HG03159 (cell line): ENCODE results near the gene PDCD1.

Source experiments
- ATAC-seq: cut with Tn5 transposase; IDR thresholded peaks from one replicate; pipeline ENCODE4 v1.9.1; 2021; ENCODE audit warnings: mild to moderate bottlenecking, moderate library complexity; ENCODE audit not compliant: unreplicated experiment

The PDCD1 gene

DNA sequence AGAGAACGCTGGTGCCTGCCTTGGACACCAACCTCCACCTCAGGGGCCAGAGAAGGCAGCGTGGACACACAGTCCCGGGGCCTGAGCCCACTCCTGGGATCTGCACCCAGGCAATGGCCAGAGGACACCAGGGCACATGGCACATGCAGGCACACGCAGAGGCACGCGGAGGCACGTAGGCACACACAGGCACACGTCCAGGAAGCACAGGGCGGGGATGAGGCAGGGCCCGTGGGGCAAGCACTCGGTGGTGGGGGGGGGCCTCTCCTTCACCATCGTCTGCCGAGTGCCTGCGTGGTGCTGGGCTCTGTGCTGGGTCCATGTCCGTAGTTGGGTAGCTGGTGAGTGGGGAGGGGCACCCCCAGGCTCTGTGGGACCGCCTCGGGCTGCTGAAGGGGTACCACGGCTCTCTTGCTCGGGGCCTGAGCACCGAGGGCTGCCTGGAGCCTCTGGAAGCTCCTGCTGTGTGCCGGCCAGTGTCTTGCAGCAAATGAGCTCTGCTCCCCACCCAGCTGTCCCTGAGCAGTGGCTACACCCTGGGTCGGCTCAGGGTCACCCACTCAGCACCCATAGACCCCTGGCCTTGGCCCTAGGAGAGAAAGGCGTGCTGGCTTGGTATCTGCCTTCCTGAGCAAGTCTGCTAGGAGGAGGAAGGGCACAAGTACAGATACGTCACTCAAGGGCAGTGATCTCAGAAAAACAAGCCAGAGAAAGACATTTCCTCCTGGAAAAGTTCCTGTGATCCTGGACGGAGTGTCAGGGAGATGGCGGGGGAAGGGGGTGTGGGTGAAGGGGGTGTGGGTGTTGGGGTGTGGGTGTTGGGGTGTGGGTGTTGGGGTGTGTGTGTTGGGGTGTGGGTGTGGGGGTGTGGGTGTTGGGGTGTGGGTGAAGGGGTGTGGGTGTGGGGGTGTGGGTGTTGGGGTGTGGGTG lies 37.3 kb upstream of the PDCD1 start:
- no peak for ATAC-seq

DNA sequence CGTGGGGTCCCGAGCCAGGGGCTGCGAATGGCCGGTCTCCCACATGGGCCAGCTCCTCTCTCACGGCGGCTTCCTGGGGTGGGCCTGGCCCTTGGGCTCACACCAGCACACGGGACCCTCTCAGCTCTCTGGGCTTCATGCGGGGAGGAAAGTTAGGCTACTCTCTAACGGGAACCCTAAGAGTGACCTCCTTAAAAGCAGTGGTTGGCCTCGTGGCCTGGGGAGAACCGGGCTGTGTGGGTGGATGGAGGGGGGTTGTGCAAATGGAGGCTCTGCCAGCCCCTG lies 36.7 kb upstream of the PDCD1 start:
- no peak for ATAC-seq

DNA sequence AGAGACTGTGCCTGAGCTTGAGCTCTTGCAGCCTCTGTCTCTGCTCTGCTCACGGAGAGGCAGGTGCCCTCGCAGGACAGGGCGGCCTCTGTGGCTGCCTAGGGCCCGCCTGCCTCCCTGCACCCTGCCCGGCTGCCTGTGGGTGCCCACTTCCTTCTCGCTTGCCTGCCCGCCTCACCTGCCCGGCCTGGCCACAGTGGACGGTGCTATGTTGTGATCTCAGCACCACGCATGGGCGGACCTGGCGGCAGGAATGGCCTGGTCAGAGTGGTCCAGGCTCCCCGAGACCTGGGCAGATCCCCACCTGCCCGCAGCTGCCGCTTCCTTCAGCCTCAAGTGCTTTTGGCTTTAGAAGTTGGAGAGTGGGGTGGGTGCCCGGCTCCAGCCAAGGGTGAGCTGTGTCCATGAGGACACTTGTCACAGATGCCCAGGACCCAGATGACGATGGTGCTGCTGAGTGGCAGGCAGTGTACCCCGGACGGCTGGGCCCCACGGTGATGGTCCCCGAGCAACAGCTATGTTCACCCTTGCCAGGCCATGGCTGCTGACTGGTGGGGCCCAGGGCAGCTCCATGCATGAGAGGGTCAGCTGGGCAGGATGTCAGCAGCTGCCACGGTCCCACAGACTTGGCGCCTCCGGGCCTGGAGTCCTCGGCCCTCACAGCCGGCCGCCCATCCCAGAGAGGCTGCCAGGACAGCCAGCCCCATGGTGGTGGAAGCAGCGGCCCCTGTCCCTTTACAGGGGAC lies 36.2 kb upstream of the PDCD1 start:
- ATAC-seq = no peak

DNA sequence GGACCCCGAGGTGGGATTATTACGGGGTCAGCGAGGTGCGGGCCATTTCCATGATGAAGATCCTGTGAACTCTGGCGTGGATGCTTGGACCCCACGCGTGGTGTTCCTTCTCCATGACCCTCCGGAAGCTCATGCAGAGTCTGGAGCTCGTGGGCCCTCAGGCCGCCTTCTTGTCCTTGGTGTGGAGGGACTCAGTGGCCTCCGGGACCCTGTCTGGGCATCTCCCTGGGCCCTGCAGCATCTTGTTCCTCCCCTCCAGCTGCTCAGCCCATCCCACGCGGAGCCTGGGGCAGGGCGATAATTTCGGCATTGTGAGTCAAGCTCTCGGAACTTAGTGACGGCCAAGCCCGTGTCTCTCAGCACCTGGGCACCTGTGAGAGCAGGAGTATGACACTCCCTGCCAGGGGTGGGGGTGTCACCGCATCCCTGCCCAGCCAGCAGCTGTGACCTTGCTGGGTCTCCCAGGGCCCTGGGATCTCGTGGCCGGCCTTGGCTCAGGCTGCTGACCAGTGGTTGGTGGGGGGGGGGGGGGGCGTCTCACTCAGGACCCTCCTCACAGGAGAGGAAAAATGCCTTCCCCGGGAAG lies 35.5 kb upstream of the PDCD1 start:
- no peak for ATAC-seq

DNA sequence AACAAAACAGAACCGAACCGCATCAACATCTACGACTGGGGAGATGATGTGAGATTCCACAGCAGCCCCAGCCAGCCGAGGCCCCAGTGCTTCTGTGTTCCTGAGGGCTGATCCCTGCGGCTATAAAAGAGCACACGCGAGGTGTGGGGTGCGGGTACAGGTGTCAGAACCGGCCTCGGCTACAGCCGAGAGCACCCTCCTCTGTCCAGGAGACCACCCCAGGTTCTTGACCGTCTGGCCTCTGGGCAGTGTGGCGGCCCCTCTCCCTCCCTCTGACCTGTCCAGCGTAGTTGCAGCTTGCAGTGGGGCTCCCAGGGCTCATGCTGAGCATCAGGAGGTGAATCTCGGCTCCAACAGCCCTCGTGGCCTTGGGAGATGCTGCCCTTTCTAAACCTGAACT lies 34.6 kb upstream of the PDCD1 start:
- ATAC-seq = no peak

DNA sequence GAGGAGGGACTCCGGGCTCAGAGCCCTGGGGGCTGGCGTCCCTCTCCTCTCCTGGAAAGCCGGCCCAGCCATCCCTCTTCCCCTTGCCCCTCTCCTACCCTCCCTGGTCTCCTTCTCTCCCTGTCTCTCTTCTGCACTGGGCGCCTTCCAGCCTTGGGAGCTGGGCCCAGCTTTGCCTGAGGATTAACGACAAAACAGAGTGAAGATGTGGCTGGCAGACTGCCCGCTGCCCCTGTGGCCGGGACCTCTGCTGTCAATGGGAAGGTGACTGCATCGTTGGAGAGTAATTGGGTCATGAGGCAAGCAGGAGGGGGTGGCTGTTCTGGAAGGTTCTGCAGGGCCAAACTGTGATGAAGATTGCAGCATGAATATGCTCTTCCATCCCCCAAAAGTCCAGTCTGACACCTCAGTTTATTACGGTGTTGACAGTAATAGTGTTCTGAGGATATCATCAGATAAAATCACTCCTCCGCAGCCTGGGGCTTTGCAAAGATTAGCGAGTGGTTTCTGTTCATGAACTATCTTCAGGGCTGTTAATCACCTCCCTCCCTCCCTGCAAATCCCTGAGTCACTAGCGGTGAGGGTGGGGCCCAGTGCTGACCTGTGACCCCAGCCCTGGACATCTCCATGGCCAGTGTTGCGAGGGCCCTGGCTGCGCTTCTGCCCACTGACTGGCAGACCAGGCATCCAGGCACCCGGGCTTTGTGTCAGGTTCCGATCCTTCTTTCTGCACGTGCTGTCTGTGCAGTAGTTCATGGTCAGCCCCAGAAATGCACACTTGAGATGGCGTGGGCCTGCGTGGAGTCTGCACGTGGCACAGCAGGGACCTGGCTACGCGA lies 33.8 kb upstream of the PDCD1 start:
- ATAC-seq = no peak

DNA sequence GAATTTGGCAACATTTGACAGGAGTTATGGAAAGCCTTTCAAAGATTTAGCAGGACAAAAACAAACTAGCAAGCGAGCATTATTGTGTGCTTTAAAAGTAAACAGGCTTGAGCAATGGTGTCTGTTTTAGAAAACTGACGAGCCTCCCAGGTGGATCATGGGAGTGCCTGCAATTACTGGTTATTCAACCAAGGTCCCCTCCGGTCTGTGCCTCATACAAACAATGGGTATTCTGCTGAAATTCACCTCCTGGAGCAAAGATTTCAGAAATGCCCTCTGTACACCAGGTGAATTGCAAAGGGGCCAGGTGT lies 33.2 kb upstream of the PDCD1 start:
- no peak for ATAC-seq

DNA sequence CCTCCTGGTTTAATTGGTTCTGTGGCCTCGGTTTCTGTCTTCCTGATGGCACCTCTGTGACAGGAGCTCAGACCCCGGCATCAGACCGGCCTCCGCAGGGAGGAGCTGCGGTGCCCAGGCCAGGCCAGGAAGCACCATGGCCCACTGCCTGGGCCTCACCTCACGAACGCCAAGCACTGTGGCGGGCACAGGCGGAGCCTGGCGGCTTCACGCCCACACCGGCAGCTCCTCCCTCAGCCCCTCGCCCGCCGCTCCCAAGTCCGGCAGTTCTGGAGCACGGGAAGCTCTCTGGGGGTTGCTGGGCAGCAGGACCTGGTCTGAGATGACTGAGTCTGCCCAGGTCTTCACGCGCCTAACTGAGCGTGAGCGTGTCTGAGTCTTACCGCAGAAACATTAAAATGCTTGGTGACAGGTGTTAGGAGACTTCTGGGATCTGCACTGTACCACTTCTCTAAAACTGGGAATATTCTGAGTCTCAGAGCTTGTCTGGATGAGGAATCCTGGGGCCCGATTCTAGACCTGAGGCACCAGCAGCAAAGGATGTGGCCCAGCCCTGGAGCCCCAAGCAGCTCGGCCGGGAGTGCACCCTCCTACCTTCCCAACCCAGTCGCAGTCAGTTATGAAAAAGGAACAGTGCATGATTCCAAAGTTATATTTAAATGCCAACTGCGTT lies 32.8 kb upstream of the PDCD1 start:
- no peak for ATAC-seq

DNA sequence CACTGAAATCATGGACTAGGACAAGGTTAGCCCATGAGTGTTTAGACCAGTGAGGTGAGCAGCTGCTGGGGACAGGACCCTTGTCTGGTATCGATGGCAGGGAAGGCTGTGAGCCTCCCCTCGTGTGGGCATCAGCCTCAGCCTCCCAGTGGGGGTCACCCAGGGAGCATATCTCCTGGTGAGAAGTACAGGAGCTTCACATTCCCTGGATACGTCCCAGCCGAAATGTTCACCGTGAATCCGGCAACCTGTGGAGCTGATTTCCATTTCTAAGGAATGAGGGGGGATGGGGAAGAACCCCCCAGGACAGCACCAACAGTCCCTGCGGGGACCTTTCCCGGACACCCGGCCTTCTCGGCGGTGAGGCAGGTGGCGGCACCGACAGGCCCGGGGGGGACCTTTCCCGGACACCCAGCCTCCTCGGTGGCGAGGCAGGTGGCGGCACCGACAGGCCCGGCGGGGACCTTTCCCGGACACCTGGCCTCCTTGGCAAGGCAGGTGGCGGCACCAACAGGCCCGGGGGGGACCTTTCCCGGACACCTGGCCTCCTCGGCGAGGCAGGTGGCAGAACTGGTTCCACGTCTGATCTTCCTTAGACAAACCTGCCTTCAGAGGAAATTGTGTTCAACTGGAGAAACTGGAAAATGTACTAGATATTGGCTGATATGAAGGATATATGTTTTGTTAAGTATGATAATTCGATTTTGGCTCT lies 32.0 kb upstream of the PDCD1 start:
- no peak for ATAC-seq

DNA sequence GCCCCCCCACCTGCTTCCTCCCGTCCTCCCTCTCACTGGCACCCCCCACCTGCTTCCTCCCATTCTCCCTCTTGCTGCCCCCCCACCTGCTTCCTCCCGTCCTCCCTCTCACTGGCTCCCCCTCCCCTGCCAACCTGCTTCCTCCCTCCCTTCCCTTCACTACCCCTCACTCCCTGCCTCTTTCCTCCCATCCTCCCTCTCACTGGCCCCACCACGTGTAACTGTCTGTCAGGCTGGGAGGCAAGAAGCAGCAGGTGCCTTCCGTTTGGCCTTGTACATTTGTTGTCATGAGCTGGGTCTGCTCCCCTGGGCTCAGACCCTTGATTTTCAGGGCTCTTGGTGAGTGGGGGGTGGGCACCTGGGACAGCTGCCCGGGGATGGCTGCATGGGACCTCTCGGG lies 29.9 kb upstream of the PDCD1 start:
- ATAC-seq = no peak

DNA sequence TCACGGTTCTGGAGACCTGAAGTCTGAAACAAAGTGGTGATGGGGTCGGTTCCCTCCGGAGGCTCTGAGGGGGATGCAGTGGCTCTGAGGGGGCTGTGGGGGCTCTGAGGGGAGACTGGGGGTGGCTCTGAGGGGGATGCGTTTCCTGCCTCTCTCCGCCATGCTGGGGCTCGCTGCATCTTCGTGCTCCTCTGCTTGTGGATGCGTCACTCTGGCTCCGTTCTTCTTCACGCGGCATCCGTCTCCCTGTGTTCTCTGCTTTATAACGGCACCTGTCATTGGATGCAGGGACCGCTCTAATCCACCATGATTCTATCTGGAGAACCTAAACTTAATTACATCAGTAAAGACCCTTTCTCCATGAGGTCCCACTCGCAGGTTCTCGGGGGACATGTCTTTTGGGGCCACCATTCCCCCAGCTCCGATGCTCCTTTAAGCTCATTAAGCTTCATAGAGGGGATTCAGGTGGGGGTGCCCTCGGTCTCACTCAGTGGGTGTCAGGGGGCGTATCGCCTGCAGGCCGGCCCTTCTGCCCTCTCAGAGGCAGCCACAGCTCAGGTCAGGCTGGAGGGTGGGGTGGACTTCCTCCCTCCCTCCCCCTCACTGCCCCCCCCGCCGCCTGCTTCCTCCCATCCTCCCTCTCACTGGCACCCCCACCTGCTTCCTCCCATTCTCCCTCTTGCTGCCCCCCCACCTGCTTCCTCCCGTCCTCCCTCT lies 29.3 kb upstream of the PDCD1 start:
- no peak for ATAC-seq

DNA sequence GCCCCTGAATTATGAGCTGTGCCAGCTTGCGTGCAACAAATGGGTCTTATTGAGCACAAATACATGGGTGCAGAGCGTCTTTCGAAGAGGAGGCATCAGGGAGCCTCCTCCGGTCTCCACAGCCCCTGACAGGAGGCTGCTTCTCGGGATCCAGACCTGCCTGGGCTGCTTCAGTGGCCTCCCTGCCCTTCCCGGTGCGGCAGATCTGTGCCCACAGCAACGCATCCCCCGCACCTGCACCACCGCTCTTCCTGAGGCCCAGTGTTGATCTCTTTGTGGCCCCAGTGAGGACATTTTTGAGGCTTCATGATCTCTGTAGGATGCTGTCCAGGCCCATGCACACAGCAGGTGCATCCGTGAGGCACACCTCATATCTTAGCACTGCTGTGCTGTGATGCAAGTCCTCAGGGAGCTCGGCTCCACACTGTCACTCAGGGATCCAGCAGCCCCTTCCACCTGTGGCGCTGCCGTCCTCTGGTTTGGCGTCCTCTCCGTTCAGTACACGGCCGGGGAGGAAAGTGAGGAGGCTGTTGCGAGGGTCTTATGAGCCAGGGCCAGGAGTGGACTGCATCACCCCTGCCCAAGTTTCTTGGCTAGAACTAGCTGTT lies 28.2 kb upstream of the PDCD1 start:
- ATAC-seq = no peak

DNA sequence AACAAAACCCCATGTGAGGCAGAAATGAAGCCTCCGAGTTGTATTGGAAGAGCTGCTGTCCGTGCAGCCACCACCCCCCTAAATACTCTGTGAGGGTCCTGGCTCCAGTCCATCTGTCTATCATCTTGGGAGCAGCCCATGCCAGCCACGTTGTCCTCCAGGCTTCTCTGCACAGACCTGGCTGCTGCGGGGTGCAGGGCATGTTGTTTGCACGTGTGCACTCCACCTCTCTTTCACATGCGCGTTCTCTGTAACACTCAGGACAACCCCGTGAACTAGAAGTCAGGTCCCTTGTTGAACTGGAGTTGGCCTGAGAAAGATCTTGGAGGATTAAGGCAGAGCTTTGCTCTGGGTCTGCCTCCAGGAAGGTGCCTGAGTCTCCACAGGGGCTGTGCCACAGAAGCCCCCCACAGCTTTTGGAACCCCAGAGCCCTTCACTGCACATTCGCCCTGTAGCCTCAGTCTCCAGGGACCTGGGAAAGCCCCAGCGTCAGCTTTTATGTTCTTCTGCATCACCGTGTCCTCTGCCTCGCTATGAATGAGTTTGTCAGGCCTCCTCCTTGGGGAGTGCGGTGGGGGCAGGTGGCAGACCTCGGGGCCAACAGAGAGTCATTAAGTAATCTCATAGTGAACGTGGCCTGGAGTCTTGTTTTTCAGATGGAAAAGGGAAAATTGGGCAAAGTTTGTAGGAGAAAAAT lies 27.4 kb upstream of the PDCD1 start:
- ATAC-seq = no peak

DNA sequence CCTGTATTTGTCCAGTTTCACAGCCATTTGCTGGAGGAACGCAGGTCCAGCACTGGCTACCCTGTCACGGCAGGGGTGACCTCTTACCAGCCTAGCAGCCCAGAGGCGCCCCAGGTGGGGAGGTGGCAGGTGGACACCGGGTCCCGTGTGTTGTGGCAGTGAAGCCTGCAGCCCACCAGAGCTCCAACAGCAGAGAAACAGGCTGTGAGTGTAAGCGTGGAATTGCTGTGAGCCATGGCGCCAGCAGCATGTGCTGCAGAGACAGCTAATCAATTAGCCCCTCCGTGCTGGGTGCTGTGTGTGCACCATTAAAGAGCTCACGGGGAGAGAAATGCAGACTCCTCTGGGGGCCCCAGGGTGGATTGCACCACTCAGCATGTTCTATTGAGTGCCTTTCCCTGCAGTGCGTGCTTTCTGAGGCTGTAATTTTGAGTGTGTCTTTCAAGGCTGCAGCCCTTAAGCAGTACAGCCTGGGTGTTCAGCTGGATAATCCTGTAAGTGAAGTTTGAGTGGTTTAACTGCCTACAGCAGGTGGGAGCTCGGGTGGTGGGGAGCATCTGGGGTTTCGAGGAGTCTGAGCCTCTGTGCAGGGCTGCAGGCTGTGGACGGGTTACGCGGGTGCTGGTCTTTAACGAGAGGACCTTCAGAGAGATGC lies 26.7 kb upstream of the PDCD1 start:
- ATAC-seq = no peak

DNA sequence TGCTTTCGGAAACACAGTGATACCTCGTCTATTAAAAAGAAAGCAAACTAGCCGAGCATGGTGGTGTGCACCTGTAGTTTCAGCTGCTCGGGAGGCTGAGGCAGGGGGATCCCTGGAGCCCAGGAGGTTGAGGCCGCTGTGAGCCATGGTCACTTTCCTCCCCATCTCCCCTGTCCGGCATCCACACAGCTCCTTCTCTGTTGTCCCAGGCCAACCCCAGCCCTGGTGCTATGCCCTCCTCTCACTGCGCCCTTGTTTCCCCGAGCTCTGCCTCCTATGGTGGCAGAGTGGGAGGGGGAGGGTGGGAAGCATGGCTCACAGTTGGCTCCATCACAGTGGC lies 26.2 kb upstream of the PDCD1 start:
- ATAC-seq = no peak

DNA sequence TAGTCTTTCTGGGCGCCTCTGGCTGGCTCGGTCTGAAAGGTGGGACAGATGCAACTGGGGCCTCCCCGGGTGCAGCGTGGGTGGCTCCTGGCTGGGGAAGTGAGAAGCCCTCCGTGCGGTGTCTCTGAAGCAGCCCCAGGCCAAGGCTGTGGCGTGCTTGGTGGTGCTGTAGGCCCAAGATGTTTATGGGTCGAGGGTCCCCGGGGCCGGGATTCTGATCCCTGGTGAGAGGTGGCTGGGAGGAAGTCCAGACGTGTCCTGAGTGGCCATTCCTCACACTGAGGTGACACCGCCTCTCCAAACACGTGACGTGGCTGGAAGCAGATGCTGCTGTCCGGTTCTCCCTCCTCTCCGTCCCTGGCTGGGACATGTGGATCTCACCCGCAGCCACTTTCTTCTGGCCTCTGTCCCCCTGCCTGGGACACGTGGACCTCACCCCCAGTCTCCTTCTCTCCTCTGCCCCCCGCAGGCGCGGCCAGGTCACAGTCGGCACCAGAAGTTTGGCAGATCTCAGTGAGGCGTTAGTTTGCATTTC lies 23.5 kb upstream of the PDCD1 start:
- peak; percentile 64 for ATAC-seq

DNA sequence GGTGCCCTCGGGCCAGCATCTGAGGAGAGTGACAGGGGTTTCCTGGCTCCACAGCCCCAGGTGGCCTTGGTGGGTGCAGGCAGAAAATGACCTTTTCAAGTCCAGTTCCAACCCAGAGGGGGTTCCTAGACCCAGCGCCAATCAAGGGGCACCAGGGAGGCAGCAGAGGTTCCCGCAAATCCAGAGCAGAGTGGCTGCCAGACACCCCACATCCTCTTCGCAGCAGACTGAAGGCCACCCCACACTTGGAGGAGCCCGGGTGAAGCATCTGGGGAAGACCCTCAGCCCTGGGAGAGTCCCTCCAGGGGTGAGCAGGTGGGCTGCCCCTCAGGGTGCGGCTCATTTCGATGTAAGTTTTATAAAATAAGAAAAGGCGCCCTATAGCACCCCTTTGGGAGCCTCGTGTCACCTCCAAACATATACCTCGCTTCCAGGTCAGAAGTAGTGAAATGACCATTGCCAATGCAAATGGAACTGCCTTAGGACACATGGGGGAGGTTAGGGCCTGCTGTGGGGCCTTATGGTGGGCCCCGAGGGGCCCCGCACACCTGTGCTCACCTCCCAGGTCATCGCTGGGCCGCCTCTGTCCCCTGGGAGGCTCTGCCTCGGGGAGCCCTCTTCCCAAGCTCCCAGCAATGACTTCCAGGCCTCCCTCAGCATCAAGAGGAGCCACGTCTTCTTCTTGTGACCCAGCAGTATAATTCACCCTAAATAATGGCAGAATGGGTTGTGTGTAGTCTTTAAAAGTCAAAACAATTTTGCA lies 21.8 kb upstream of the PDCD1 start:
- no peak for ATAC-seq
